Breast epithelium (tissue), 3 donors: ENCODE measurements around the gene NCAPG2.
"Not testable (repeated sequence)": the region's sequence is repeated elsewhere in the genome, so short reads cannot be mapped to it uniquely, and the experiment has no call there.

Experiments used
- POLR2A ChIP-seq: fragments of 450-650 bp; IDR thresholded peaks from one replicate; pipeline ENCODE4 v1.6.1; 2016; ENCODE audit warnings: antibody characterized with exemption, mild to moderate bottlenecking, moderate library complexity
- POLR2AphosphoS5 ChIP-seq, 3 donors: sonication (generic); formaldehyde crosslinking; IDR thresholded peaks; one replicate each; pipeline ENCODE4 v1.6.1; 2017; ENCODE audit warnings: antibody characterized with exemption in 3 of 3
- TF ChIP-seq, protein P1 (sequence below), 3 donors: fragments of 450-650 bp; IDR thresholded peaks; one replicate each; pipeline ENCODE4 v1.5.1; 2016 to 2017; ENCODE audit warnings: antibody characterized with exemption in 3 of 3, mild to moderate bottlenecking in 3 of 3, moderate library complexity in 3 of 3

DNA sequence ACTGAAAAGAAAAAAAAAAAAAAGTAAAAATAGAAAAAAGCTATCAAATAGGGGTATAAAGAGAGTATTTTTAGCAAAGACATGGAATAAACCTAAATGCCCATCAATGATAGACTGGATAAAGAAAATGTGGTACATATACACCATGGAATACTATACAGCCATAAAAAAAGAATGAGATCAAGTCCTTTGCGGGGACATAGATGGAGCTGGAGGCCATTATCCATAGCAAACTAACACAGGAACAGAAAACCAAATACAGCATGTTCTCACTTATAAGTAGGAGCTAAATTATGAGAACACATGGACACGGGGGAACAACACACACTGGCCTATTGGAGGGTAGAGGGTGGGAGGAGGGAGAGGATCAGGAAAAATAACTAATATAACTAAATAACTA, 7.0 kb downstream of the NCAPG2 start:
- not testable (repeated sequence) for TF ChIP-seq POLR2A; POLR2AphosphoS5 (IDR thresholded peaks at IDR 0.05)
- TF ChIP-seq, protein P1, sequence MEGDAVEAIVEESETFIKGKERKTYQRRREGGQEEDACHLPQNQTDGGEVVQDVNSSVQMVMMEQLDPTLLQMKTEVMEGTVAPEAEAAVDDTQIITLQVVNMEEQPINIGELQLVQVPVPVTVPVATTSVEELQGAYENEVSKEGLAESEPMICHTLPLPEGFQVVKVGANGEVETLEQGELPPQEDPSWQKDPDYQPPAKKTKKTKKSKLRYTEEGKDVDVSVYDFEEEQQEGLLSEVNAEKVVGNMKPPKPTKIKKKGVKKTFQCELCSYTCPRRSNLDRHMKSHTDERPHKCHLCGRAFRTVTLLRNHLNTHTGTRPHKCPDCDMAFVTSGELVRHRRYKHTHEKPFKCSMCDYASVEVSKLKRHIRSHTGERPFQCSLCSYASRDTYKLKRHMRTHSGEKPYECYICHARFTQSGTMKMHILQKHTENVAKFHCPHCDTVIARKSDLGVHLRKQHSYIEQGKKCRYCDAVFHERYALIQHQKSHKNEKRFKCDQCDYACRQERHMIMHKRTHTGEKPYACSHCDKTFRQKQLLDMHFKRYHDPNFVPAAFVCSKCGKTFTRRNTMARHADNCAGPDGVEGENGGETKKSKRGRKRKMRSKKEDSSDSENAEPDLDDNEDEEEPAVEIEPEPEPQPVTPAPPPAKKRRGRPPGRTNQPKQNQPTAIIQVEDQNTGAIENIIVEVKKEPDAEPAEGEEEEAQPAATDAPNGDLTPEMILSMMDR (IDR thresholded peaks at IDR 0.05), result not testable (repeated sequence)
